ENCODE data around the gene HMGXB3. TPM values are rescaled to one million over a fixed set of nuclear protein-coding genes. Genes with fewer than 3 reads are reported as not detected.

HMGXB3 gene
- total and polyA plus RNA-seq, 2 of the 13 experiments (the other 11 are each of a cell fraction or from before 2014, with no cell fraction given): 18.8 to 23.8 TPM

GRCh38 chr5:150026682-150027172, 26.2 kb downstream of the HMGXB3 start (continued):
- TF ChIP-seq, protein P1, sequence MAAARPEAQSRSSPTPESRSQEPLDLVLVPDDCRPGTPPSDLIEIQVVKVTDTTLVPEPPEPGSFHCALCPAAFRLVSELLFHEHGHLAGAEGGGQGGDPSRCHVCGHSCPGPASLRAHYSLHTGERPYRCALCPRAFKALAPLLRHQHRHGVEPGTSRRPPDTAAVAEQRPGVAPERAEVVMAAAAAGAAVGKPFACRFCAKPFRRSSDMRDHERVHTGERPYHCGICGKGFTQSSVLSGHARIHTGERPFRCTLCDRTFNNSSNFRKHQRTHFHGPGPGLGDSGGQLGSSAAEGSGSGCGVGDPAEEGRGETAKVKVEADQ (CRISPR knock-in tag; IDR thresholded peaks at IDR 0.05; ENCODE audit: borderline replicate concordance): peak; percentile 6; the same call in 1 of the 2 replicates
- TF ChIP-seq ZNF383 (CRISPR knock-in tag; IDR thresholded peaks at IDR 0.05; ENCODE audit: borderline replicate concordance) (0 out of 2 replicates have a peak, but pooled peaks have one; percentile 23), TEAD3 (CRISPR knock-in tag; optimal IDR thresholded peaks at IDR 0.05; ENCODE audit: borderline replicate concordance) (no peak), NCOA1 (CRISPR knock-in tag; IDR thresholded peaks at IDR 0.05) (no peak), ZNF687 (CRISPR knock-in tag; IDR thresholded peaks at IDR 0.05) (peak; percentile 65), ZNF232 (CRISPR knock-in tag; IDR thresholded peaks at IDR 0.05; ENCODE audit: borderline replicate concordance) (no peak), RBM22 (optimal IDR thresholded peaks at IDR 0.05; ENCODE audit: low read length) (peak; percentile 24), TP53 (CRISPR knock-in tag; conservative IDR thresholded peaks at IDR 0.05) (no peak), FUBP1 (CRISPR knock-in tag; IDR thresholded peaks at IDR 0.05; ENCODE audit: borderline replicate concordance) (0 out of 2 replicates have a peak, but pooled peaks have one; percentile 28), NR2F2 (IDR thresholded peaks at IDR 0.05; ENCODE audit: borderline replicate concordance, low read depth) (no peak), ZNF460 (CRISPR knock-in tag; IDR thresholded peaks at IDR 0.05; ENCODE audit: borderline replicate concordance) (no peak), GMEB2 (CRISPR knock-in tag; IDR thresholded peaks at IDR 0.05; ENCODE audit: low read depth) (no peak)
- TF ChIP-seq, protein P2, sequence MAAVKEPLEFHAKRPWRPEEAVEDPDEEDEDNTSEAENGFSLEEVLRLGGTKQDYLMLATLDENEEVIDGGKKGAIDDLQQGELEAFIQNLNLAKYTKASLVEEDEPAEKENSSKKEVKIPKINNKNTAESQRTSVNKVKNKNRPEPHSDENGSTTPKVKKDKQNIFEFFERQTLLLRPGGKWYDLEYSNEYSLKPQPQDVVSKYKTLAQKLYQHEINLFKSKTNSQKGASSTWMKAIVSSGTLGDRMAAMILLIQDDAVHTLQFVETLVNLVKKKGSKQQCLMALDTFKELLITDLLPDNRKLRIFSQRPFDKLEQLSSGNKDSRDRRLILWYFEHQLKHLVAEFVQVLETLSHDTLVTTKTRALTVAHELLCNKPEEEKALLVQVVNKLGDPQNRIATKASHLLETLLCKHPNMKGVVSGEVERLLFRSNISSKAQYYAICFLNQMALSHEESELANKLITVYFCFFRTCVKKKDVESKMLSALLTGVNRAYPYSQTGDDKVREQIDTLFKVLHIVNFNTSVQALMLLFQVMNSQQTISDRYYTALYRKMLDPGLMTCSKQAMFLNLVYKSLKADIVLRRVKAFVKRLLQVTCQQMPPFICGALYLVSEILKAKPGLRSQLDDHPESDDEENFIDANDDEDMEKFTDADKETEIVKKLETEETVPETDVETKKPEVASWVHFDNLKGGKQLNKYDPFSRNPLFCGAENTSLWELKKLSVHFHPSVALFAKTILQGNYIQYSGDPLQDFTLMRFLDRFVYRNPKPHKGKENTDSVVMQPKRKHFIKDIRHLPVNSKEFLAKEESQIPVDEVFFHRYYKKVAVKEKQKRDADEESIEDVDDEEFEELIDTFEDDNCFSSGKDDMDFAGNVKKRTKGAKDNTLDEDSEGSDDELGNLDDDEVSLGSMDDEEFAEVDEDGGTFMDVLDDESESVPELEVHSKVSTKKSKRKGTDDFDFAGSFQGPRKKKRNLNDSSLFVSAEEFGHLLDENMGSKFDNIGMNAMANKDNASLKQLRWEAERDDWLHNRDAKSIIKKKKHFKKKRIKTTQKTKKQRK (IDR thresholded peaks at IDR 0.05; ENCODE audit: low read length): no peak
